ENCODE measurements around the gene ACVRL1.

DNA sequence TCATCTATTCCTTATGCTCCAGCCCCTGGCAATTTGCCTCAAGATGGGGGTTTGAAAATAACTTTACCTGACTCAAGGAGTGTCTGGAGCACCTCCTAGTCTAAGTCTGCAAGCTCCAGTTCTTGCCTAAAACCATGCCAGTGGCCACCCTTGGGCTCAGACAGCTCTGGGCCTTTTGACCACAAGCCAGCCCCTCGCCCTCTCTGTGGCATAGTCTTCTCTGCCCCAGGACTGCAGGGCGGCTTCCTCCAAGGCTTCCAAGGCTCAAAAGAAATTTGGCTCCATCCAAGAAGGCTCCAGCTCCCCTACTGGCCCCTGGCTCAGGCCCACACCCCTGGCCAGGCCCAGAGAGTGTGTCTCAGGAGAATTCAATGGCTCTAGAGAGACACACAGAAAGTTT is 14.8 kb downstream of the ACVRL1 start:
- TF ChIP-seq, protein P1, sequence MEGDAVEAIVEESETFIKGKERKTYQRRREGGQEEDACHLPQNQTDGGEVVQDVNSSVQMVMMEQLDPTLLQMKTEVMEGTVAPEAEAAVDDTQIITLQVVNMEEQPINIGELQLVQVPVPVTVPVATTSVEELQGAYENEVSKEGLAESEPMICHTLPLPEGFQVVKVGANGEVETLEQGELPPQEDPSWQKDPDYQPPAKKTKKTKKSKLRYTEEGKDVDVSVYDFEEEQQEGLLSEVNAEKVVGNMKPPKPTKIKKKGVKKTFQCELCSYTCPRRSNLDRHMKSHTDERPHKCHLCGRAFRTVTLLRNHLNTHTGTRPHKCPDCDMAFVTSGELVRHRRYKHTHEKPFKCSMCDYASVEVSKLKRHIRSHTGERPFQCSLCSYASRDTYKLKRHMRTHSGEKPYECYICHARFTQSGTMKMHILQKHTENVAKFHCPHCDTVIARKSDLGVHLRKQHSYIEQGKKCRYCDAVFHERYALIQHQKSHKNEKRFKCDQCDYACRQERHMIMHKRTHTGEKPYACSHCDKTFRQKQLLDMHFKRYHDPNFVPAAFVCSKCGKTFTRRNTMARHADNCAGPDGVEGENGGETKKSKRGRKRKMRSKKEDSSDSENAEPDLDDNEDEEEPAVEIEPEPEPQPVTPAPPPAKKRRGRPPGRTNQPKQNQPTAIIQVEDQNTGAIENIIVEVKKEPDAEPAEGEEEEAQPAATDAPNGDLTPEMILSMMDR (IDR thresholded peaks at IDR 0.05), result no peak
- TF ChIP-seq EP300 (IDR thresholded peaks at IDR 0.05), result no peak

Data from tibial nerve (tissue), 4 donors.